ENCODE results near the gene LHFPL2.

The LHFPL2 gene

DNA sequence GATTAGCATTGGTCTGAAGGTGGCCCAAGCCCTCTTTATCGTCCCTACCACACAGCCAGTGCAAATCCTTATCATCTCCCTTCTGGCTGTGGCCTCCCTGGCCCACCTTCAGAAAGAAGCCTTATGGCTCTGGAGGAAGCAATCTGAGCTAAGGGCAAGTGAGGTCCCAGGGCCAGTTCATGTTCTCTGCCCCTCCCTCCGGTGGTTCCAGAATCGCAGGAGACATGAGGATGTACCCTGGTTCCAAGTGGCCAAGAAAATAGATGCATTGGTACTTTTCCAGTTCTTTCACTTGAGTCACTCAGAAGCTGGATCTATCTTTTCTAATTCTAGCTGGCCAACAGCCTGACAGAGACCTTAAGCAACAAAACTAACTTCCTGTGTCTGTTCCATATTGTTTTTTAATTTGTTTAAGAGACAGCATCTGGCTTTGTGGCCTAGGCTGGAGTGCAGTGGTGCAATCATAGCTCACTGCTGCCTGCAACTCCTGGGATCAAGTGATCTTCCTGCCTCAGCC lies 60.7 kb downstream of the LHFPL2 start:
- POLR2A ChIA-PET = no interaction called here
- no peak for DNase-seq (ENCODE audit: extremely low spot score)
- CTCF ChIA-PET = interaction anchor here (0.8 to 1.7 kb wide), 2 partner anchors 14 to 25 kb away, joined by 3 to 4 read pairs; no protein-coding TSS in a partner anchor
- no peak for TF ChIP-seq CTCF (IDR thresholded peaks at IDR 0.05; ENCODE audit: control extremely low read depth, extremely low read depth, low read depth, missing control alignments)

GRCh38 chr5:78587081-78587774 lies 61.3 kb downstream of the LHFPL2 start:
- DNase-seq (ENCODE audit: extremely low spot score) = no peak
- ChIA-PET CTCF (interaction anchor here (0.8 to 1.7 kb wide), 2 partner anchors 14 to 26 kb away, joined by 3 to 4 read pairs; no protein-coding TSS in a partner anchor), POLR2A (no interaction called here)
- TF ChIP-seq CTCF (IDR thresholded peaks at IDR 0.05; ENCODE audit: control extremely low read depth, extremely low read depth, low read depth, missing control alignments) = no peak

DNA sequence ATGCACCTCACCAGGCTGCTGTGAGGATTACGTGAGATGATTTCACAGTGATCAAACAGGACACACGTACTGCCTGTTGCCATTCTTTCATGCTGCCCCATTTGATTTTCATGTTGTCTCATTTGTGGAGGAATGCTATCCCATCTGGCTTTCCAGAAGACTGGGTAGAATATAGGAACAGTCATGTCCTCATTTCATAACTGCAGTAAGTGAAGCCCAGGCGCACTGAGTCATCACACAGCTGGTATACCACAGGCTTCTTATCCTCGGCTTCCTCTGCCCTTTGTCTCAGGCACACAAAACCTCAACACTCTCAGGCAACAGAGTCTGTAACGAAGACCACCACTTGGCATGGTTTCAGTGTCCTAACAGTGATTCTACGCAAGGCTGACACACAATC lies 62.3 kb downstream of the LHFPL2 start:
- ChIA-PET POLR2A (no interaction called here), CTCF (interaction anchor here (1.7 kb wide), 1 partner anchor 13 kb away, joined by 4 read pairs; no protein-coding TSS in a partner anchor)
- DNase-seq (ENCODE audit: extremely low spot score) = no peak
- no peak for TF ChIP-seq CTCF (IDR thresholded peaks at IDR 0.05; ENCODE audit: control extremely low read depth, extremely low read depth, low read depth, missing control alignments)

GRCh38 chr5:78578015-78578414 lies 70.6 kb downstream of the LHFPL2 start:
- CTCF ChIA-PET = interaction anchor here (1.0 to 1.5 kb wide), 3 partner anchors 9 to 218 kb away, joined by 3 to 5 read pairs (median 4); partner anchors contain the start of gene SCAMP1
- no peak for TF ChIP-seq CTCF (IDR thresholded peaks at IDR 0.05; ENCODE audit: control extremely low read depth, extremely low read depth, low read depth, missing control alignments)
- no peak for DNase-seq (ENCODE audit: extremely low spot score)
- POLR2A ChIA-PET = no interaction called here

GRCh38 chr5:78577071-78577807 lies 71.3 kb downstream of the LHFPL2 start:
- DNase-seq (ENCODE audit: extremely low spot score) = no peak
- CTCF ChIA-PET = interaction anchor here (1.0 to 1.5 kb wide), 4 partner anchors 8 to 217 kb away, joined by 3 to 5 read pairs (median 4); partner anchors contain the start of gene SCAMP1
- TF ChIP-seq CTCF (IDR thresholded peaks at IDR 0.05; ENCODE audit: control extremely low read depth, extremely low read depth, low read depth, missing control alignments) = no peak
- POLR2A ChIA-PET = no interaction called here

- CTCF ChIA-PET = interaction anchor here (1.1 kb wide), 1 partner anchor 17 kb away, joined by 3 read pairs; no protein-coding TSS in a partner anchor
- no peak for TF ChIP-seq CTCF (IDR thresholded peaks at IDR 0.05; ENCODE audit: control extremely low read depth, extremely low read depth, low read depth, missing control alignments)
- DNase-seq (ENCODE audit: extremely low spot score) = no peak
- POLR2A ChIA-PET = no interaction called here
Observed at GRCh38 chr5:78576376-78576775, 72.2 kb downstream of the LHFPL2 start.
